GM13977 (cell line): ENCODE measurements around the gene SELENOK.

ENCODE experiments used
- DNase-seq: peaks from one replicate; pipeline ENCODE4 v3.0.0; 2012; ENCODE audit warnings: low spot score
- in situ Hi-C: fragments of 300-500 bp; cut with MboI; formaldehyde crosslinking; loops from one replicate; pipeline ENCODE4 v1.12.0; 2022; ENCODE audit warnings: low sequenced_read_pairs, low pct_unique_long_range_greater_than_20kb, mixed read lengths, inconsistent platforms; ENCODE audit not compliant: unreplicated experiment
- TF ChIP-seq, protein P1 (sequence below): IDR thresholded peaks from 2 replicates; pipeline ENCODE4 v1.5.1; 2012; ENCODE audit warnings: mild to moderate bottlenecking, control low read depth; ENCODE audit not compliant: insufficient read depth; ENCODE audit errors: extremely low read depth, missing control alignments

SELENOK gene

GRCh38 chr3:53837331-53837730 lies 54.3 kb downstream of the SELENOK start:
- TF ChIP-seq, protein P1, sequence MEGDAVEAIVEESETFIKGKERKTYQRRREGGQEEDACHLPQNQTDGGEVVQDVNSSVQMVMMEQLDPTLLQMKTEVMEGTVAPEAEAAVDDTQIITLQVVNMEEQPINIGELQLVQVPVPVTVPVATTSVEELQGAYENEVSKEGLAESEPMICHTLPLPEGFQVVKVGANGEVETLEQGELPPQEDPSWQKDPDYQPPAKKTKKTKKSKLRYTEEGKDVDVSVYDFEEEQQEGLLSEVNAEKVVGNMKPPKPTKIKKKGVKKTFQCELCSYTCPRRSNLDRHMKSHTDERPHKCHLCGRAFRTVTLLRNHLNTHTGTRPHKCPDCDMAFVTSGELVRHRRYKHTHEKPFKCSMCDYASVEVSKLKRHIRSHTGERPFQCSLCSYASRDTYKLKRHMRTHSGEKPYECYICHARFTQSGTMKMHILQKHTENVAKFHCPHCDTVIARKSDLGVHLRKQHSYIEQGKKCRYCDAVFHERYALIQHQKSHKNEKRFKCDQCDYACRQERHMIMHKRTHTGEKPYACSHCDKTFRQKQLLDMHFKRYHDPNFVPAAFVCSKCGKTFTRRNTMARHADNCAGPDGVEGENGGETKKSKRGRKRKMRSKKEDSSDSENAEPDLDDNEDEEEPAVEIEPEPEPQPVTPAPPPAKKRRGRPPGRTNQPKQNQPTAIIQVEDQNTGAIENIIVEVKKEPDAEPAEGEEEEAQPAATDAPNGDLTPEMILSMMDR: no peak
- DNase-seq: no peak
- in situ Hi-C loops: no loop called here

DNA sequence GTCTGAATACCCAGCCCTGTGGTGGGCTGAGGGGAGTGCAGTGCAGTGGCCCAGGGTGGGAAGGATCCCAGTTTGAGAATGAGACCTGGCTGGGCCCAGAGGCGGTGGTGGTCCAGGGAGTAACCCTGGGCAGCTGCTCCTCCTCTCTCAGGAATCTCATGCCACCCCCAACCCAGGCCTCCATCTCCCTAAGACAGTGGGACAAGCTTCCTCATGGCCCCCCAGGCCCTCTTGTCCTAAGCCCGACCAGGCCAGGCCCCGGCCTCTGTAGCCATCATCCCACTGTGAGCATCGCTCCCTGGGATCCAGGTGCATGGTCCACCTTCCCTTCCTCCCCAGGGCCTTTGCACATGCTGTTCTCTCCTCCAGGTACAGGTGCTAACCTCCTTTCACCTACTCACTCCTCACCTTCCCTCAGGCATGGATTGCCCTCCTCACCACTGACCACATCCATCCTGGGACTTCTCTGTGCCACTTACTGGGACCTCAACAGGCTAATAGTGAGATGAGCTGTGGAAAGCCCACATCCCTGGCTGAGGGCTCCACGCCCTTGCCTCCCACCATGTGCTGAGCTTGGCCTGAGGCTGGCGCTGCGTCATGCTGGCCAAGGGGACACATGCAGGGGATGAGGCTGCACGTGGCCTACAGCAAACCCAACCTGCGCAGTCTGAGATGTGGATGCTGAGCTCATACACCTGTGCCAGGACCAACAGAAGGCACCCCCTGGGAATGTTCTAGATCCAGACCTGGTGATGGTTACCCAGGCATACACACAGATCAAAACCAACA lies 55.4 kb downstream of the SELENOK start:
- DNase-seq: no peak
- TF ChIP-seq, protein P1: no peak
- in situ Hi-C loops: no loop called here

GRCh38 chr3:53835257-53835656 lies 56.4 kb downstream of the SELENOK start:
- in situ Hi-C loops: no loop called here
- no peak for DNase-seq
- TF ChIP-seq, protein P1: no peak

- in situ Hi-C loops: no loop called here
- TF ChIP-seq, protein P1: no peak
- no peak for DNase-seq
Measured at GRCh38 chr3:53834429-53835095, 57.1 kb downstream of the SELENOK start.
